OCI-LY7 (cell line): ENCODE measurements around the gene KCNMA1.

ENCODE experiments used
- EZH2phosphoT487 ChIP-seq: fragments of 200-600 bp; sonication (generic); IDR thresholded peaks from 2 replicates; pipeline ENCODE4 v1.6.1; 2018; ENCODE audit warnings: low read depth, borderline replicate concordance, mild to moderate bottlenecking, mixed run types, antibody characterized with exemption, low read length, moderate library complexity, mixed read lengths
- TF ChIP-seq, protein P1 (sequence below): fragments of 200-600 bp; sonication (generic); conservative IDR thresholded peaks from 2 replicates; pipeline ENCODE4 v1.5.1; 2014; ENCODE audit warnings: mild to moderate bottlenecking, antibody characterized with exemption, low read length, moderate library complexity, mixed read lengths

DNA sequence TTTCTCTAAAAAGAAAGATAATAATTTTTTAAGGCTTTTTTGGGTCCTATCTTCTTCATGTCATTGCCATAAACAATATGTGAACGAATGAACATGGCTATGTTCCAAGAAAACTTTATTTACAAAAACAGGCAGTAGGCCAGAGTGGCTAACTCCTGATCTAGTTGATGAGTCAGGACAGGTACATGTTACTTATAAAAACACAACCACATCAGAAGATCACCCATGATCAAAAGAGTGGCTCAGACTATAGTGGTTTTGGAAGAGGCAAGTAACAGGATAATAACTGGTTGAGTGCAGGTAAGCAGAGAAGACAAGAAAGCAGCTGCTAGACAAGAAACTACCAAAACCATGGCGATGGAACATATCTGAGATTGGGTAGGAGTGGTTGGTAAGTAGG lies 468.7 kb downstream of the KCNMA1 start:
- TF ChIP-seq, protein P1, sequence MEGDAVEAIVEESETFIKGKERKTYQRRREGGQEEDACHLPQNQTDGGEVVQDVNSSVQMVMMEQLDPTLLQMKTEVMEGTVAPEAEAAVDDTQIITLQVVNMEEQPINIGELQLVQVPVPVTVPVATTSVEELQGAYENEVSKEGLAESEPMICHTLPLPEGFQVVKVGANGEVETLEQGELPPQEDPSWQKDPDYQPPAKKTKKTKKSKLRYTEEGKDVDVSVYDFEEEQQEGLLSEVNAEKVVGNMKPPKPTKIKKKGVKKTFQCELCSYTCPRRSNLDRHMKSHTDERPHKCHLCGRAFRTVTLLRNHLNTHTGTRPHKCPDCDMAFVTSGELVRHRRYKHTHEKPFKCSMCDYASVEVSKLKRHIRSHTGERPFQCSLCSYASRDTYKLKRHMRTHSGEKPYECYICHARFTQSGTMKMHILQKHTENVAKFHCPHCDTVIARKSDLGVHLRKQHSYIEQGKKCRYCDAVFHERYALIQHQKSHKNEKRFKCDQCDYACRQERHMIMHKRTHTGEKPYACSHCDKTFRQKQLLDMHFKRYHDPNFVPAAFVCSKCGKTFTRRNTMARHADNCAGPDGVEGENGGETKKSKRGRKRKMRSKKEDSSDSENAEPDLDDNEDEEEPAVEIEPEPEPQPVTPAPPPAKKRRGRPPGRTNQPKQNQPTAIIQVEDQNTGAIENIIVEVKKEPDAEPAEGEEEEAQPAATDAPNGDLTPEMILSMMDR = no peak
- no peak for TF ChIP-seq EZH2phosphoT487
